AG08396 (cell line): ENCODE measurements around the gene PRR23C.

Experiments used
- DNase-seq: peaks from one replicate; pipeline ENCODE4 v3.0.0; 2012; ENCODE audit warnings: low spot score, mixed read lengths

PRR23C gene

GRCh38 chr3:138995706-138996105, 49.0 kb downstream of the PRR23C start:
- no peak for DNase-seq
